ENCODE data around the gene TTC33. TPM values are rescaled to one million over a fixed set of nuclear protein-coding genes. Genes with fewer than 3 reads are reported as not detected.
A peak's percentile ranks its signal among the peaks of the same experiment; 100 is the strongest.

Gene TTC33
- total RNA-seq, 2 experiments from 2014 or later, result 16.3 to 17.7 TPM

DNA sequence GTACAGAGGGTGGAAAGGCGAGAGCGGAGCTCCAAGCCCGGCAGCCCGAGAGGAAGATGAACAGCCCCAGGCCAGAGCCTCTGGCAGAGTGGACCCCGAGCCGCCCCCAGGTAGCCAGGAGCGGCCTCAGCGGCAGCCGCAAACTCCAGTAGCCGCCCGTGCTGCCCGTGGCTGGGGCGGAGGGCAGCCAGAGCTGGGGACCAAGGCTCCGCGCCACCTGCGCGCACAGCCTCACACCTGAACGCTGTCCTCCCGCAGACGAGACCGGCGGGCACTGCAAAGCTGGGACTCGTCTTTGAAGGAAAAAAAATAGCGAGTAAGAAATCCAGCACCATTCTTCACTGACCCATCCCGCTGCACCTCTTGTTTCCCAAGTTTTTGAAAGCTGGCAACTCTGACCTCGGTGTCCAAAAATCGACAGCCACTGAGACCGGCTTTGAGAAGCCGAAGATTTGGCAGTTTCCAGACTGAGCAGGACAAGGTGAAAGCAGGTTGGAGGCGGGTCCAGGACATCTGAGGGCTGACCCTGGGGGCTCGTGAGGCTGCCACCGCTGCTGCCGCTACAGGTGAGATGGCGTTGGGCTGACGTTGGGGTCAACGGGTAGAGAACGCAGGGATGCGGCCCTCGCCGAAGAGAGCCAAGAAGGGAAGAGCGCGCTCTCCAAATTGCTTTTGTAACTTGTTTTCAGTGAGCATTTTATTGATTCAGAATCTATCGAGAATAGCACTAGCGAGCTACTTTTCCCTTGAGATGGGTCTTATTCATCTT is 75.7 kb downstream of the TTC33 start, which contains the start of gene PTGER4:
TSS of gene PTGER4 (plus strand) at position 3 of the 769 bp plus-strand sequence. CDS start 1,079 bp downstream, outside the sequence.
- no peaks in the 10 kb centered on the region for H3K9me3 Mint-ChIP-seq (ENCODE audit: low read depth)
- CTCF ChIA-PET, result interaction anchor here (0.6 to 4.4 kb wide), 8 partner anchors 9 to 306 kb away, joined by 3 to 24 read pairs (median 4); no protein-coding TSS in a partner anchor
- H3K27me3 Mint-ChIP-seq, result no peaks in the 10 kb centered on the region
- DNase-seq (peak; percentile 63), ATAC-seq (peak; percentile 3)
- peaks cover 39% of the 10 kb centered on the region for H3K4me1 Mint-ChIP-seq
- peak within 1 kb of the TSS; percentile 97 for H3K27ac Mint-ChIP-seq
- peaks cover 47% of the 10 kb centered on the region for H3K36me3 Mint-ChIP-seq
- H3K4me3 Mint-ChIP-seq, result peak within 1 kb of the TSS; percentile 86

DNA sequence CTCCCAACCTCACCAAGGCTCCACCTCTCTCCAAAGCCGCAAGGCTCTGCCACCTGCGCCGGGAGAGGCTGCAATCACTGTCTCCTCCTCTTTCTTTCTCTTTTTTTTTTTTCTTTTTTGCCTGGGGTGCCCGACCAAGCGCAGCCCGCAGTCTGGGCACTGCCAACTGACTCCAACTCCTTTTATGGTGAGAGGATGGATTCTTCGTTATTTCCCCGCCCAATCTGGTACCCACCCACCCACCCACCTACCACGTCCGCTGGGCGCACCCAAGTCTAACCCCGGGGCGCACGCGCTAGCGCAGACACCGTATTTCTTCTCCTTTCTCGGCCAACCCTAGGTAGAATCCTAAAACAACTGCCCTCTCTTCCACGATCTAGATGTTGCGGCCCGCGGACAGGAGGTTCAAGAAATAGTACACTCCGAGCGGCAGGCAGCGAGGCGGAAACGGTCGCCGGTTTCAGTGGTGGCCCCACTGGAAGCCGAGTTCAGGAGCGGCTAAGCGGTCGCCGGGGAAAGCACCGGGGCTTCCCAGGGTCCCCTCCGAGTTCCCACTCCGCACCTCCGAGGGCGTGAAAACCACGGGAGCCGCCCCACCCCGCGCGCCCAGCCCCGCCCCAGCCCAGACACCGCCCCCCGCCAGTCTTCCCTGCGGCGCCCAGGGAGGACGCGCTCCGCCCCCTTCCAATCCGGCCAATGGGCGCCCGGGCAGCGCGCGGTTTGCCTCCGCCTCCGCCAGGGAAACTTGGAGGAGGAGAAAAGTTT is 76.4 kb downstream of the TTC33 start:
- Mint-ChIP-seq H3K4me3 (peak overlapping the region; percentile 86), H3K27me3 (no peaks in the 10 kb centered on the region), H3K9me3 (ENCODE audit: low read depth) (no peaks in the 10 kb centered on the region), H3K4me1 (peaks cover 40% of the 10 kb centered on the region), H3K27ac (peak overlapping the region; percentile 97), H3K36me3 (peaks cover 41% of the 10 kb centered on the region)
- DNase-seq (peak; percentile 93), ATAC-seq (peak; percentile 73)
- CTCF ChIA-PET, result interaction anchor here (0.8 to 4.4 kb wide), 5 partner anchors 10 to 293 kb away, joined by 3 to 24 read pairs (median 4); no protein-coding TSS in a partner anchor

DNA sequence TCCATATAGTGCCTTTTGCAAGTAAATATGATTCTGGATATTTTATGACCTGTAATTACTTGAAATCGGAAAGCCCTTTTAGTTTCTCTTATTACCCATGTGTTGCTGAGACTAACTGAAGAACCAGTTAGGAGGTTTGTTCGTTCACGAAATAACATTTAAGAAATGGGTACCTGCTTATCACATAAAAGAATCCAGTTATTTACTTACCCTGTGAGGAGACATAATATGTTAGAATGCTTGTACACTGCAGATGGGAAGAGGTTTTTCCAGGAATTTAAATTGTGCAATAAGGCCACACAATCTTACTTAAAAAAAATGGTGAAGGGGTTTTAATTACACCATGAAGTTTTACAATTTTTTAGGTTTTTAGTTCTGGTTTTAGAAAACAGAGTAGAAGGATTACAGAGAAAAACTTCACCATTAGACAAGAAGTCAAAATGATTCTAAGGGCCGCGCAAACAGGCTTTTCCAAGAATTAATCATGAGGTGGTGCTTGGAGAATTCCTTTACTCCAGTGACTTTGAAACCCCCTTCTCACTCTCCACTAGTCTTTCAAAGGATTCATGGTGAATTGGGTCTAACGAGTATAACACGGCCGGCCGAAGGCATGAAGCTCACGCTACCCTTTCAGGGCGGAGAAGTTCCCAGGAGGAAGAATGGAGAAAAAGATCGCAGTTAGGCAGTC is 77.2 kb downstream of the TTC33 start:
- Mint-ChIP-seq H3K4me1 (peaks cover 38% of the 10 kb centered on the region), H3K9me3 (ENCODE audit: low read depth) (no peaks in the 10 kb centered on the region), H3K36me3 (peaks cover 35% of the 10 kb centered on the region), H3K27me3 (no peaks in the 10 kb centered on the region), H3K27ac (peak overlapping the region; percentile 97), H3K4me3 (peak overlapping the region; percentile 86)
- no peak for ATAC-seq
- no peak for DNase-seq
- CTCF ChIA-PET, result interaction anchor here (4.4 kb wide), 1 partner anchor 26 kb away, joined by 24 read pairs; no protein-coding TSS in a partner anchor

DNA sequence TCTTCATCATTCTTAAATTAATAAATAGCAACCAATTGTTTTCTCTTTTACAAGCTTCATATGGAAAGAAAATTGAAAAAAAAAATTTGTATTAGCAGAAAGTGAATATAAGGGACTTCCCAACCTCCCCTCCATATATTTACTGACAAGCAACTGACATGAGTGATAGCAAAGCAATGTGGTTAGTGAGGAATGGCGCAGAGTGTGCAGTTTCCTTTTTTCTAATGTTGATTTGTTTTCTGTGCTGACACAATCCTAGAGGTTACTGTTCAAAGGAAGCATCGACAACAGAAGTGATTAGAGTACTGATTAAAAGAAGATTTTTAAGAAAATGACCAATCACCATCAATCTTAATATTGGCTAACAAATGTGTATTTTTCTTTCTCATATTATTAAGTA is 77.7 kb downstream of the TTC33 start:
- Mint-ChIP-seq H3K4me3 (peak overlapping the region; percentile 49), H3K27me3 (no peaks in the 10 kb centered on the region), H3K36me3 (peaks cover 30% of the 10 kb centered on the region), H3K4me1 (peaks cover 38% of the 10 kb centered on the region), H3K9me3 (ENCODE audit: low read depth) (no peaks in the 10 kb centered on the region), H3K27ac (peak overlapping the region; percentile 80)
- ATAC-seq (no peak), DNase-seq (no peak)
- CTCF ChIA-PET, result interaction anchor here (3.7 kb wide), 1 partner anchor 24 kb away, joined by 11 read pairs; no protein-coding TSS in a partner anchor

DNA sequence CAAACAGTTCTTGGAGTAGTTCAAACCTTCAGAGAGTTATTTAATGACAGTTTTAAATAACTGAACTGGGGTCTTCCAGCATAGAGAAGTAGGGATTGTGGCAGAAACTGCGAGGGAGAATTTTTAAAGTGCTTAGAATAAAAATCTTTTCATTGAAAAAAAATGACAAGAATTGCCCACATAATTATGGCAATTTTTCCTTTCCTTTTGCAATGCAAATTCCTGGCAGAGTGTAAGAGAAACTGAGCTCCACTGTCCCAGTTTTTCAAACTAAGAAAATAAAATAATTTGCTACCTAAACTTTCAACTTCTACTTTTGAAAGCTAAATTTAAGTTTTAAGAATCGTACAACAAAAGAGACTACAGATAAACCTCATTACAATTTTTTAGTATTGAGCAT is 78.3 kb downstream of the TTC33 start:
- ATAC-seq, result no peak
- H3K4me3 Mint-ChIP-seq, result no peak overlapping the region

DNA sequence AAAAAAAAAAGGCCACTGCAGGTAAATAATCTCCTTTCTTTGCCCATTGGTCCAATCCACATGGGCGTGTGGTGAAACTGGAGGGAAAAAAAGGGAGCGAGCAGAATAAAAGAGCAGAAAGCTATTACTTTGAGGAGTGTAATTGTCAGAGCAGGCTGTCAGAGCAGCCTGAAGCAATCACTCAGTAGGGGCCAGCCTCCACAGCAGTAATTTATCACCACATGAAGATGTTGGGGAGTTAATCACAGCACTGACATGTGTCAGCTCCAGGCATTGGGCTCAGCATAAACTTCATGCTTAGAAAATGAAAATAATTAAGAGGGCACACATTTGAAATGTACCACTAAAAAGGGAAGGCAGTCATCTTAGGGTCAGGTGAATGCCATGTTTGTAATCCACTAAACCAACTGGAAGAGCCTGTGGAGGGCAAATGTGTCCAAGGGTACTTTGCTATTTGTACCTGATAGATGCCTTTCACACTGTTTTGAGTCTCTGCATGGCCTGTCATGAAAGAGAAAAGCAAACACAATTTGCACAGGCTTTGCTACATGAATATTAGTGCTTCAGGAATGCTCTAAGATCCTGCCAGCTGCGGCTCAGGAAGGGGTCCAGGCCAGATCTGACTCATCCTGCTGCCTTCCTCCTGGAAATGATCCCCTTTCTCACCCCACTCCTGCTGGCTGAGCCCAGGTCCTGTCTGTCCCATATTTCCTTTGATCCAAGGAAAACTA is 79.0 kb downstream of the TTC33 start:
- no peak overlapping the region for H3K4me3 Mint-ChIP-seq
- ATAC-seq (no peak), DNase-seq (no peak)
- H3K27me3 Mint-ChIP-seq, result no peaks in the 10 kb centered on the region
- peaks cover 38% of the 10 kb centered on the region for H3K4me1 Mint-ChIP-seq
- CTCF ChIA-PET, result interaction anchor here (1.1 to 3.7 kb wide), 3 partner anchors 10 to 26 kb away, joined by 3 to 11 read pairs (median 4); no protein-coding TSS in a partner anchor
- H3K9me3 Mint-ChIP-seq (ENCODE audit: low read depth), result no peaks in the 10 kb centered on the region
- H3K36me3 Mint-ChIP-seq, result peaks cover 17% of the 10 kb centered on the region
- peak overlapping the region; percentile 64 for H3K27ac Mint-ChIP-seq

More for the DNA sequence above, 78.3 kb downstream of the TTC33 start:
- H3K4me1 Mint-ChIP-seq, result peaks cover 38% of the 10 kb centered on the region
- no peak for DNase-seq
- peaks cover 24% of the 10 kb centered on the region for H3K36me3 Mint-ChIP-seq
- no peaks in the 10 kb centered on the region for H3K27me3 Mint-ChIP-seq
- H3K9me3 Mint-ChIP-seq (ENCODE audit: low read depth), result no peaks in the 10 kb centered on the region
- CTCF ChIA-PET, result interaction anchor here (3.7 kb wide), 1 partner anchor 23 kb away, joined by 11 read pairs; no protein-coding TSS in a partner anchor
- H3K27ac Mint-ChIP-seq, result peak overlapping the region; percentile 58

DNA sequence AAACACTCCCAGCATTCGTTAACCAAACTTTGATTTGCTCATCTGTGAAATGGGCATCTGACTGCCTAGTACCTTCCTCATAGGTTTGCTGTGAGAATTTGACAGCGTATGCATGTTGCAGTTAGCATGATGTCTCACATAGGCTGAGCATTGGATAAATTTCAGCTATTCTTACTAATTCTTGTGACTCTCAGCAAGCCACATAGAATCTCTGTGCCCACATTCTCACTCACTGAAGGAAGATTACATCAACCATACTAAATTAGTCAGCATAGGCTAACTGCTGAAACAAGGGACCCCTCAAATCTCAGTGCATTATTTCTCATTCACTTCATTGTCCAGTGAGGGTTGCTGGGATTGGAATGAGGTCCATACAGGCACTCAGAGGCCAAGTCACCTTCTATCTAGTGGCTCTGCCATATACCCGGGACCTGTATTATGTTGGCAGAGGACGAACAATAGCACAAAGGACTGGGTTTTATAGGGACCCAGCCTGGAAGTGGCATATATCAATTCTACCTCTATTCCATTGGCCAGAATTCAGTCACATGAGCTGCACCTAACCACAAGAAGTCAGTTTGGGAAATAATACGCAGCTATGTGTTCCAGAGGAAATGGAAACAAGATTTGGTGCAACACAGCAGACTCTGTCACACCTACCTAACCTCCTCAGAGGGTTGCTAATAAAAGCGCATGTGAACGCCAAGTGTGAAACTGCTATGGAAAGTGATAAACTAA is 80.2 kb downstream of the TTC33 start:
- peak; percentile 63 for DNase-seq
- Mint-ChIP-seq H3K36me3 (peaks cover 5% of the 10 kb centered on the region), H3K9me3 (ENCODE audit: low read depth) (no peaks in the 10 kb centered on the region), H3K4me3 (no peak overlapping the region), H3K27ac (peak overlapping the region; percentile 80), H3K27me3 (no peaks in the 10 kb centered on the region), H3K4me1 (peaks cover 39% of the 10 kb centered on the region)
- CTCF ChIA-PET, result interaction anchor here (1.1 to 3.7 kb wide), 4 partner anchors 11 to 25 kb away, joined by 3 to 11 read pairs (median 4); no protein-coding TSS in a partner anchor
- ATAC-seq, result peak; percentile 7

DNA sequence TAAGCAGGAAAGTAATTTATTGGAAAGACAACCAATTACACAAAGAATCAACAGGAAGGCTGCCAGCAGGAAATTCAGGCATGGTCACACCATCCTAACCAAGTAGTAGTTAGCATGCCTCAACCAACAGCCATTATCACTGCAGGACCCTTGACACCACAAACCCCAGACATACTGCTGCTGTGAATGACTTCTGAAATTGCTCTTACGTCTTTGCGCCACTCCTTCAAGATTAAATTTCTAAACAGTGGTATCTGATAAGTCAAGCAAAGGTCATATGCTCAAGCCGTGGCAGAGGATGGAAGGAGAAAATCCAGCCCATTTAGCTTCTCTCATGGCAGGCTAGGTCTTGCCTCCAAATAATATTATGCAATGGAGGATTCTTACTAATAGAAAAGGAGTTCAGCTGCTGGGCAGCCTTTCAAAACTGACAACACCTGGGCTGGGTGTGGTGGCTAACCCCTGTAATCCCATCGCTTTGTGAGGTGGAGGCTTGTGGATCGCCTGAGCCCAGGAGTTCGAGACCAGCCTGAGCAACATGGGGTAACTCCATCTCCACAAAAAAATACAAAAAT is 81.0 kb downstream of the TTC33 start:
- H3K4me3 Mint-ChIP-seq, result no peak overlapping the region
- CTCF ChIA-PET, result interaction anchor here (1.1 to 3.7 kb wide), 2 partner anchors 12 to 20 kb away, joined by 3 to 11 read pairs; no protein-coding TSS in a partner anchor
- DNase-seq (no peak), ATAC-seq (no peak)
- H3K27me3 Mint-ChIP-seq, result no peaks in the 10 kb centered on the region
- peaks cover 1% of the 10 kb centered on the region for H3K36me3 Mint-ChIP-seq
- no peaks in the 10 kb centered on the region for H3K9me3 Mint-ChIP-seq (ENCODE audit: low read depth)
- no peak overlapping the region for H3K27ac Mint-ChIP-seq
- H3K4me1 Mint-ChIP-seq, result peaks cover 47% of the 10 kb centered on the region

DNA sequence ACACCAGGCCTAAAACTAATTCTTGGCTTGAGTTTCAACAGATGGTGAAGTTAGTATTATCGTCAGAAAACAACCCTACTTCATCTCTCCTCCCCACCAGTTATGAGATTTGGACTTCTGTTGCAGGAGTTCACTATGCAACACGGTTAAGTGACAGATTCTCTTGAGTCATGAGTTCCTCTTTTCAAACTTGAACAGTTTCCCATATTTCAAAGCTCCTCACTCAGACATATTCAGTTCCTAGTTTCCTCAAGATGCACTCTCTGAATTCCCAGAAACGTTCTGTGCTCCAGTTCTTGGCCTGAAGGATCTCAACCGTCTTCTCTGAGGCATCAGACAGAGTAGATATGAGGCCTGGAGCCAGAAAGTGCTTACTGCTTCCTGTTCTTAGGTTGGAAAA is 83.3 kb downstream of the TTC33 start:
- no peak overlapping the region for H3K4me3 Mint-ChIP-seq
- H3K27me3 Mint-ChIP-seq, result no peaks in the 10 kb centered on the region
- ATAC-seq, result no peak
- H3K27ac Mint-ChIP-seq, result no peak overlapping the region
- no peaks in the 10 kb centered on the region for H3K9me3 Mint-ChIP-seq (ENCODE audit: low read depth)
- DNase-seq, result no peak
- peaks cover 49% of the 10 kb centered on the region for H3K4me1 Mint-ChIP-seq
- H3K36me3 Mint-ChIP-seq, result no peaks in the 10 kb centered on the region
- CTCF ChIA-PET, result interaction anchor here (0.7 kb wide), 1 partner anchor 18 kb away, joined by 3 read pairs; no protein-coding TSS in a partner anchor

DNA sequence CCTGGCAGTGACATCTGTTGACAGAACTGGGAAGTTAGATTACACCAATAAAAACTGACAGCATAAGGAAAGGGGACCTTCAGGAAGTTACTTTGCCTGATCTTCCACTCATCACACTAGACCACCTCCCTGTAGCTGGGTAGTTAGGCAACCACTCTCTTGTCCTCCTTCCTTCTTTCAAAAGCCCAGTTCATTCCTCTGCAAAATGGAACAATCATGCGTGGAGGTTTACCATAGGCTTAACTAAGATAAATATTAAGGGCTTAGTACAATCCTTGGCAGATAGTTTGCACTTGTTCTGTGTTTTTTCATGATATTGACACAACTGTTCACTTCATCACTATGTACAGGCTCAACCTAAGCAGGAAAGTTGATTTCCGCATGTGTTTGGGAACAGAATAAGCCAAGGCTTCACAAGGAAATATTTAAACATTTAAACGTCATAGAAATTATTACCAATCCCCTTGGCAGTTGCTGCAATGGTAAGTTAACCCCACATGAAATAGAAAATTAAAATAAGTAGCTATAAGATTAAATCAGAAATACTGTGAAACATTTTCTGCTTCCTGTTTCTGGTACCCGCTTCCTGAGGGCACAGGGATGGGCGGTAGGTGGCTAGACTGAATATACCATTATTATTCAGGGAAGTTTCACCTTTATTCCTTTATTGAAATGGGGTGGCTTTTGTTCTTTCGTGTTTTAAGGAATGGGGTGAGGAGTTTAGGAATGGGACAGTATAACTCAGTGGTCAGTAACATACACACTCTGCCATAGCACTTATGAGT is 86.0 kb downstream of the TTC33 start:
- ATAC-seq (peak; percentile 20), DNase-seq (no peak)
- Mint-ChIP-seq H3K4me1 (peaks cover 26% of the 10 kb centered on the region), H3K4me3 (no peak overlapping the region), H3K9me3 (ENCODE audit: low read depth) (no peaks in the 10 kb centered on the region), H3K36me3 (no peaks in the 10 kb centered on the region), H3K27ac (no peak overlapping the region), H3K27me3 (no peaks in the 10 kb centered on the region)
- CTCF ChIA-PET, result interaction anchor here (1.3 kb wide), 1 partner anchor 721 kb away, joined by 3 read pairs; no protein-coding TSS in a partner anchor

DNA sequence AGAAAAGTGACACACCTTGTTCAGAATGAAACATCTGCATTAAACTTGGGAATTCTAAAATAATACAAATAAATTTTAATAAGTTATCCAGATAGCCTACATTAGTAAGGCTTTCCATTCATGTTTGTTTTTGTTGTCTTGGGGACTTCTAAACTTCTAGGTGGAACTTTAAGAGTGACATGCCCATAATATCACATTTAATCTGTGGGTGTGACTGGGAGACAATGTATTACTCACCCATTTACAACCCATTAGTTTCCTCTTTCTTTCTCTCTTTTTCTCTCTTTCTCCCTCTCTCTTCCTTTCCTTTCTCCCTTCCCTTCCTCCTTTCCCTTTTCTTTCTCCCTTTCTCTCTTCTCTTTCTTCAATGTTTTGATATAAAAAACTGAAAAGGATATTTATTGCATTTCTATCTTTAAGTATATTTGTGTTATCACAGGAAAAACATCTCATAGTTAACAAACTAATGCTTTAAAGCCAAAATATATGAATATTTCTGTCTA is 88.5 kb downstream of the TTC33 start:
- Mint-ChIP-seq H3K9me3 (ENCODE audit: low read depth) (no peaks in the 10 kb centered on the region), H3K36me3 (no peaks in the 10 kb centered on the region), H3K4me3 (no peak overlapping the region), H3K27ac (no peak overlapping the region), H3K27me3 (no peaks in the 10 kb centered on the region), H3K4me1 (peaks cover 16% of the 10 kb centered on the region)
- CTCF ChIA-PET, result interaction anchor here (1.8 kb wide), 1 partner anchor 15 kb away, joined by 5 read pairs; no protein-coding TSS in a partner anchor
- no peak for ATAC-seq
- DNase-seq, result no peak

Data from activated CD8-positive, alpha-beta memory T cell treated with anti-CD3 and anti-CD28 coated beads, Interleukin-2, amount 10 ng/mL, durations not matched to agents 7 days and 5 days (primary cell).